Right lobe of liver (tissue), 6 donors: ENCODE measurements around the gene SSH2. TPM values are rescaled to one million over a fixed set of nuclear protein-coding genes. Genes with fewer than 3 reads are reported as not detected.

Experiments used
- ATAC-seq, 4 donors: fragments of 200-7000 bp; cut with Tn5 transposase; one replicate each; pipeline ENCODE4 v1.9.1; 2020; ENCODE audit warnings: mild to moderate bottlenecking in 4 of 4, moderate library complexity in 4 of 4
- DNase-seq, 3 donors: peaks; one replicate each; pipeline ENCODE4 v3.0.0-alpha.2; 2020
- H3K27ac ChIP-seq, 3 donors: fragments of 200-600 bp; one replicate each; pipeline ENCODE4 v1.8.0; 2022
- H3K27me3 ChIP-seq, 2 donors: fragments of 200-600 bp; one replicate each; pipeline ENCODE4 v1.8.0; 2022
- H3K36me3 ChIP-seq, 4 donors: fragments of 200-600 bp; sonication (generic) in 1 of 4; one replicate each; pipeline versions ENCODE4 v1.5.1 to v1.8.0; 2017 to 2022; ENCODE audit warnings: control low read depth in 1 of 4
- H3K4me1 ChIP-seq, 4 donors: fragments of 200-600 bp; sonication (generic) in 1 of 4; one replicate each; pipeline versions ENCODE4 v1.5.1 to v1.8.0; 2017 to 2022; ENCODE audit warnings: control low read depth in 1 of 4
- H3K4me3 ChIP-seq, 3 donors: fragments of 200-600 bp; one replicate each; pipeline ENCODE4 v1.8.0; 2022
- H3K9me3 ChIP-seq, 4 donors: fragments of 200-600 bp; sonication (generic) in 1 of 4; one replicate each; pipeline versions ENCODE4 v1.5.1 to v1.8.0; 2017 to 2022; ENCODE audit warnings: control low read depth in 1 of 4
- POLR2A ChIP-seq: fragments of 450-650 bp; IDR thresholded peaks from one replicate; pipeline ENCODE4 v1.6.1; 2017; ENCODE audit warnings: antibody characterized with exemption, mild to moderate bottlenecking
- WGBS: methylation state at CpG from one replicate; pipeline ENCODE4 v1.1.6; 2018; ENCODE audit warnings: low coverage, low lambda C conversion rate; ENCODE audit not compliant: insufficient coverage; ENCODE audit errors: missing lambda C conversion rate; 5-methylcytosine and 5-hydroxymethylcytosine counted together
- intact Hi-C, 2 donors: fragments of 100-400 bp; cut with DNase I; formaldehyde crosslinking; loops; one replicate each; pipeline versions ENCODE4 v1.11.2 to v1.14.1; 2022
- total RNA-seq, 6 experiments: library from RNA; depleted of rRNA in 2 of 6; stranded (reverse); fragments of >200 nt in 2 of 6; fragmentation: NEBNext Ultra II Directional in 3 of 6; extraction: Animal tissue kit (Norgen Biotek cat#: 25700) in 3 of 6; gene quantifications; one replicate each; pipeline versions ENCODE4 v1.1.0 to v1.2.4, GENCODE V29; 2016 to 2023
- TF ChIP-seq, protein P1 (sequence below), 4 donors: fragments of 200-600 bp in 3 of 4; fragments of 450-650 bp in 1 of 4; IDR thresholded peaks; one replicate each; pipeline versions ENCODE4 v1.5.1 to v1.8.0; 2016 to 2022; ENCODE audit warnings: antibody characterized with exemption in 4 of 4, mild to moderate bottlenecking in 2 of 4
- donor health status: DM: no; HTN: yes; CAD: no.
- donor health status: DM: no; HTN: no; CAD: no.
- donor health status: DM: no; HTN: no; CAD: no.
- donor health status: DM: no; HTN: yes; CAD: no.
- donor health status: DM: no; HTN: yes; CAD: no.

SSH2 gene
- total RNA-seq, 6 experiments from 2014 or later: 8.0 to 12.7 (median 10.5) TPM

DNA sequence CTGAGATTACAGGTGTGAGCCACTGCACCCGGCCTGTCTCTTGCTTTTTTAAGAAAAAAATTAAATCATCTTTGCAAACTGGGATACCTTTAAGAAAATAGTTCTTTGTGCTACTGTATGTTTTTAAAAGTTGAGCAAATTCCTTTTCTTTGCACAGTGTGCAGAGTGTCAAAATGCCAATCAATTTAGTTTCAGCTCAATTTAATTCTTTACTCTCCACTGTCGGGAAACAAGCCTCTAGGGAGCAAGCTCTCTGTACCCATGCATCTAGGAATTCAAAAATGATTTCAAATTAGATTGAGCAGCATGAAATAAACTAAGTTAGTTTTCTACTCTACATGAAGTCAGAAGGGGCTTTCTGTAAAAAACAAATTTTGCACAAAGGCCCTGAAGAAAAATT, 165.8 kb downstream of the SSH2 start:
- TF ChIP-seq, protein P1, sequence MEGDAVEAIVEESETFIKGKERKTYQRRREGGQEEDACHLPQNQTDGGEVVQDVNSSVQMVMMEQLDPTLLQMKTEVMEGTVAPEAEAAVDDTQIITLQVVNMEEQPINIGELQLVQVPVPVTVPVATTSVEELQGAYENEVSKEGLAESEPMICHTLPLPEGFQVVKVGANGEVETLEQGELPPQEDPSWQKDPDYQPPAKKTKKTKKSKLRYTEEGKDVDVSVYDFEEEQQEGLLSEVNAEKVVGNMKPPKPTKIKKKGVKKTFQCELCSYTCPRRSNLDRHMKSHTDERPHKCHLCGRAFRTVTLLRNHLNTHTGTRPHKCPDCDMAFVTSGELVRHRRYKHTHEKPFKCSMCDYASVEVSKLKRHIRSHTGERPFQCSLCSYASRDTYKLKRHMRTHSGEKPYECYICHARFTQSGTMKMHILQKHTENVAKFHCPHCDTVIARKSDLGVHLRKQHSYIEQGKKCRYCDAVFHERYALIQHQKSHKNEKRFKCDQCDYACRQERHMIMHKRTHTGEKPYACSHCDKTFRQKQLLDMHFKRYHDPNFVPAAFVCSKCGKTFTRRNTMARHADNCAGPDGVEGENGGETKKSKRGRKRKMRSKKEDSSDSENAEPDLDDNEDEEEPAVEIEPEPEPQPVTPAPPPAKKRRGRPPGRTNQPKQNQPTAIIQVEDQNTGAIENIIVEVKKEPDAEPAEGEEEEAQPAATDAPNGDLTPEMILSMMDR (IDR thresholded peaks at IDR 0.05): no peak
- TF ChIP-seq POLR2A: no peak
- DNase-seq (no peak), ATAC-seq (no peak)
- H3K27me3 ChIP-seq: no peaks in the 10 kb centered on the region
- no peaks in the 10 kb centered on the region for H3K36me3 ChIP-seq
- 89% methylated on average over 2 of the region's 2 CpGs for WGBS
- H3K9me3 ChIP-seq: no peaks in the 10 kb centered on the region
- no peak overlapping the region for H3K27ac ChIP-seq
- intact Hi-C loops: no loop called here
- peaks cover 0 to 8% (median 0%) of the 10 kb centered on the region in 4 donors for H3K4me1 ChIP-seq
- no peak overlapping the region for H3K4me3 ChIP-seq

DNA sequence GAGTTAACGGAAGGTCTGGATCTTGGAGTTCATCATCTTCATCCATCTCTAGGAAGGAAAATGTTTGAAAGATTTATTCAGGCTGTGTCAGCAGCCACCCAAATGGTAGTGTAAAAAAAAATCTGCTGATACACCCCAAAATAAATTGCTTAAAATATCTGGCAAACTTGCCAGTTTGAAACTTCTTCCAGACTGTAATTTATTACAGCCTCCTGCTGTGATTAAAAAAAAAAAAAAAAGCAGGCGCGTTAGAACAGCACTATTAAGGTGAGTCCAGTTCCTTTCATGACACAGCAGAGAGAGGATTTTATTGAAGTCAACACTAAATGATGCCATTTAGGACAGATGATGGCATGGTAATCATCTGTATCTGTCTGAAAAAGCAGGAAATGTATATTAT, 166.8 kb downstream of the SSH2 start:
- Histone ChIP-seq H3K9me3 (no peaks in the 10 kb centered on the region), H3K36me3 (no peaks in the 10 kb centered on the region), H3K4me1 (peaks cover 0 to 8% (median 0%) of the 10 kb centered on the region in 4 donors), H3K27me3 (no peaks in the 10 kb centered on the region), H3K27ac (no peak overlapping the region), H3K4me3 (no peak overlapping the region)
- ATAC-seq: no peak
- no peak for DNase-seq
- WGBS: 59% methylated on average over 3 of the region's 3 CpGs
- intact Hi-C loops: no loop called here
- TF ChIP-seq, protein P1 (IDR thresholded peaks at IDR 0.05): no peak
- no peak for TF ChIP-seq POLR2A

DNA sequence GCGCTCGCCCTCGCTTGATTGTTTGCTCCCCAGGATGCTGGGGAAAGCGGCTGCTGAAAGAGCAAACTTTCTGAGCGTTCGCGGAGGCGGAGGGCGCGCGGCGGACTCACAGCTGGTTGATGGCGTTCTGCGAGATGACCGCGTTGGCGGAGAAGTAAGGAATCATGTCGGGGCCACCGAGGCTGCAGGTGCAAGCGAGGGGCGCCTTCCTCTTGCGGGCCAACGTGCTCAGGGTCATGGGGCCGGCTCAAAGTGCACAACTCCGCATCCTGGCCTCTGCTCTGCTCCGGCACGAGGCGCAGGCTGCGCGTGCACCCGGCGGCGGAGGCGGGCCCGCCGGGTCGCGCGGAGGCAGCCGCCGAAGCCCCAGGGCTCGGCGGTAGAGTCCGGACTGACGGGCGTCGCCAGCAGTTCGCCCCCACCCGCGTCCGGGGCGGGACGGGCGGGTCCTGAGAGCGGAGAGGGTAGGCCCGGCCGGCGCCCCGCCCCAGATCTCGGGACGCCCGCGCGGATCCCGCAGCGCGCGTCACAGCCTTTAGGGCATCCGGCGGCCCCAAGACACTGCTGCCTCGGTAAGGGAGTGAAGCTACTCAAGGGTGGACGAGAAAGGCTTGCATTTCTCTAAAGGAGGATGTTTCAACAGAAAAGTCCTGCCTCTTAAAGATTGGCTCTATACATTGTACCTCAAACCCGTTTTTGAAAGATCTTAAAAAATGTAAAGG, 168.8 kb downstream of the SSH2 start:
- TF ChIP-seq POLR2A: peak; percentile 73
- TF ChIP-seq, protein P1 (IDR thresholded peaks at IDR 0.05): no peak
- 12% methylated on average over 23 of the region's 73 CpGs for WGBS

DNA sequence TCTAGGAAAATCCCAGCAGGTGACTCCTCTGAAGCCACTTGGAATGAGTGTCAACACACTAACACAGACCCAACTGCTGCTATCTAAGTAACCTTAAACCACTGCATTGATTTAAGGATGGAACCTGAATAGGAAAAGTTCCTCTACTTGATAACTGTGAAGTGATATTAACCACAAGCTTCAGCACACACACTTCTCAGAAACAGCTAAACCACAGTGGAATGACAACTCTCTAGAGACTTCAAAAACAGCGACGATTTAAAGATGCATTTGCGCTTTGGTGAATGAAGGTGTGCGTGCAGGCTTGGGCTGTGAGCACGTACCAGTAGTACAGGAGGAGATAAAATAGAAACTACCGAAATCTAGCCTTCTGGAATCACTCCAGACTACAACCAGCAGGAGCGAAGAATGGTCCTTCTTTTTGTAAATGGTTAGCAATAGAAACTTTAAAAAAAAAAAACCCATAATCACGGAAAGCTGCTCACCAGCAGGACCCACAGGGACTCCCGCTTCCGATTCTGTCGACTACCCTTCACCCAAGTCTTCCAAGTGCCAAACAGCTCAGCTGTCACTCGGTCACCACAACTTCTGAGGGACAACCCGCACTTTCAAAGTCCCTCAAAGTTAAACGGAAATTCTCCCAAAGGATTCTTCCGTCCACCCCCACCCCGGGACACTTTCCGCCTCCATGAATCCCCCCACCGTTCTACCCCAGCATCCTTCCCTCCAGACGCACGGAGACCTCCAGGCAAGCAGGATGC, 169.6 kb downstream of the SSH2 start:
- intact Hi-C loops: no loop called here
- Histone ChIP-seq H3K36me3 (peaks cover 0 to 3% (median 0%) of the 10 kb centered on the region in 4 donors), H3K27ac (peak overlapping the region; percentile 64 to 76 (median 71)), H3K9me3 (no peaks in the 10 kb centered on the region), H3K27me3 (no peaks in the 10 kb centered on the region), H3K4me1 (no peaks in the 10 kb centered on the region), H3K4me3 (peak overlapping the region; percentile 60 to 77 (median 73))
- TF ChIP-seq, protein P1 (IDR thresholded peaks at IDR 0.05): no peak
- no peak for TF ChIP-seq POLR2A
- WGBS: 29% methylated on average over 16 of the region's 20 CpGs
- DNase-seq (no peak), ATAC-seq (peak; percentile 7 to 26 (median 12))

More for the DNA sequence above, 168.8 kb downstream of the SSH2 start:
- ATAC-seq: peak; percentile 95 to 96 (median 96)
- H3K27me3 ChIP-seq: no peaks in the 10 kb centered on the region
- H3K9me3 ChIP-seq: no peaks in the 10 kb centered on the region
- H3K4me3 ChIP-seq: peak overlapping the region; percentile 60 to 77 (median 73)
- no peaks in the 10 kb centered on the region for H3K4me1 ChIP-seq
- intact Hi-C loops: no loop called here
- DNase-seq: peak; percentile 81 to 90 (median 90)
- H3K36me3 ChIP-seq: peaks cover 0 to 3% (median 0%) of the 10 kb centered on the region in 4 donors
- peak overlapping the region; percentile 64 to 76 (median 71) for H3K27ac ChIP-seq
